ENCODE data around the gene TUBA4A.

The TUBA4A gene

DNA sequence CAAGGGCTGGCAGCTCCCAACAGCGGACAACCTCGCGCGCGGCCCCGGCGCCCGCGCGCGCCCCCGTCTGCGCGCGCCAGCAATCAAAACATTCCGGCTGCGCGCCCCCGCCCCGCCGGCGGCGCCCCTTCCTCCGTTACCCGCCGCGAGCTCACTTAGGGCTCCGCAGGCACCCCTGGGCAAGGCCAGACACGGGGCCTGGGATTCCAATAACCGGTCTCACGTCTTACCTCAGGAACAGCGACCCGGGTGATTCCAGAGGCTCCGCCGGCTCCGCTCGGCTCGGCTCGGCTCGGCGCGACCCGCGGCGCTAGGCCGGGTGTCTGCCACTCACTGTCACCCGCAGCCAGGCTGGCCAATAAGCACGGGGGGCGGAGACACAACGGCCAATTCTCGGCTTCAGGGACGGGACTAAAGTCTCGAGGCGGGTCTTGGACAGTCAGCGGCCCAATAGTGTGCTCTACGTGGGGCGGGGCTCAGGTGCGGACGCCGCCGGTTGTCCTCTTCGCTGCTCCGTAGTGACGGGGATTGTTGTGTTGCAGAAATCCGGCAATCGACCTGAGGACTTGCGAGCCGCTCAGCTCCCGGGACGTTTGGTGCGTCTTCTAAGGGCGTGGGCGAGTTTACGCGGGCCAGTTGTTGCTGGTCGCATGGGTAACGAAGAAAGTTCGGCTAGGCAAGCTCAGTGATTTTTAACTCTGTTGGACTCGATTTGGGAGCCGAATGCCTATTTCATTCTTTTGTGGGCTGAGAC, 24.2 kb downstream of the TUBA4A start, which contains the start of the genes ANKZF1 and ATG9A:
Gene ANKZF1 (plus strand): TSS at position 502 of the 754 bp plus-strand sequence. CDS start 452 bp downstream, outside the sequence.
Gene ATG9A (minus strand): TSS at position 332 of the 754 bp plus-strand sequence. CDS start 1,612 bp downstream, outside the sequence.
- Histone ChIP-seq H3K36me3 (ENCODE audit: control insufficient read depth, insufficient read depth, low read length) (peaks cover 69% of the 10 kb centered on the region), H3K4me3 (ENCODE audit: extremely low read depth, insufficient read depth, low read length, poor library complexity, severe bottlenecking) (peak within 1 kb of the TSS; percentile 86), H3K4me1 (ENCODE audit: control insufficient read depth, insufficient read depth, low read length, poor library complexity, severe bottlenecking) (peaks cover 14% of the 10 kb centered on the region), H3K9me3 (ENCODE audit: control insufficient read depth, low read length) (no peaks in the 10 kb centered on the region), H3K27ac (ENCODE audit: low read depth, low read length, severe bottlenecking) (peak within 1 kb of the TSS; percentile 94)
- WGBS, 2 experiments (ENCODE audit: insufficient coverage in 2 of 2): 0 to 1% methylated on average over 68 to 77 of the region's 80 CpGs

- 2 to 5% methylated on average over 15 to 18 of the region's 19 CpGs for WGBS, 2 experiments (ENCODE audit: insufficient coverage in 2 of 2)
- Histone ChIP-seq H3K36me3 (ENCODE audit: control insufficient read depth, insufficient read depth, low read length) (peaks cover 69% of the 10 kb centered on the region), H3K4me1 (ENCODE audit: control insufficient read depth, insufficient read depth, low read length, poor library complexity, severe bottlenecking) (peaks cover 14% of the 10 kb centered on the region), H3K27ac (ENCODE audit: low read depth, low read length, severe bottlenecking) (peak overlapping the region; percentile 94), H3K9me3 (ENCODE audit: control insufficient read depth, low read length) (no peaks in the 10 kb centered on the region), H3K4me3 (ENCODE audit: extremely low read depth, insufficient read depth, low read length, poor library complexity, severe bottlenecking) (peak overlapping the region; percentile 86)
Measured at GRCh38 chr2:219228911-219229304, 24.8 kb downstream of the TUBA4A start.

- peak overlapping the region; percentile 94 for H3K27ac ChIP-seq (ENCODE audit: low read depth, low read length, severe bottlenecking)
Measured at GRCh38 chr2:219228041-219228910, 25.4 kb downstream of the TUBA4A start.

DNA sequence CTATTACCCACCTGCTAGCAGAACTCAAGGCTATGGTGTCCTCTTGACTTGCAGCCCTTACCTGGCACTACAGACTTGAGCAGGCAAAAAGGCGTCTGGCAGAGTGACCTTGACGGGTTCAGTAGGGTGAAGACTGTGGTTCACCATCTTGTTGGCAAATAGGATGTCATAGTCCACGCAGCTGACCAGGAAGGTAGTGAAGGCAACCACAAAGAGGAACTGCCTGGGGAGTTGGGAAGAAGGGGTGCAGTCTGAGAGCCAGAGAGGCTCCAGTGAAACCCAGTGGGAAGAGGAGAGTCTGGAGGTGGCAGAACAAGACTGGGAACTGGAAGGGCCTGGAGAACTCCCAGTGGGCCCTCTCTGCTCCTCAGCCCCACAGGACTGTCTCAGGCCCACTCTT, 28.4 kb downstream of the TUBA4A start:
- Histone ChIP-seq H3K36me3 (ENCODE audit: control insufficient read depth, insufficient read depth, low read length) (peaks cover 75% of the 10 kb centered on the region), H3K9me3 (ENCODE audit: control insufficient read depth, low read length) (no peaks in the 10 kb centered on the region), H3K4me3 (ENCODE audit: extremely low read depth, insufficient read depth, low read length, poor library complexity, severe bottlenecking) (no peak overlapping the region), H3K27ac (ENCODE audit: low read depth, low read length, severe bottlenecking) (no peak overlapping the region), H3K4me1 (ENCODE audit: control insufficient read depth, insufficient read depth, low read length, poor library complexity, severe bottlenecking) (peaks cover 14% of the 10 kb centered on the region)
- 93 to 95% methylated on average over 3 of the region's 3 CpGs for WGBS, 2 experiments (ENCODE audit: insufficient coverage in 2 of 2)

More at GRCh38 chr2:219228041-219228910, 25.4 kb downstream of the TUBA4A start:
- Histone ChIP-seq H3K9me3 (ENCODE audit: control insufficient read depth, low read length) (no peaks in the 10 kb centered on the region), H3K36me3 (ENCODE audit: control insufficient read depth, insufficient read depth, low read length) (peaks cover 69% of the 10 kb centered on the region), H3K4me3 (ENCODE audit: extremely low read depth, insufficient read depth, low read length, poor library complexity, severe bottlenecking) (peak overlapping the region; percentile 86), H3K4me1 (ENCODE audit: control insufficient read depth, insufficient read depth, low read length, poor library complexity, severe bottlenecking) (peaks cover 14% of the 10 kb centered on the region)
- WGBS, 2 experiments (ENCODE audit: insufficient coverage in 2 of 2): 79 to 89% methylated on average over 3 to 5 of the region's 7 CpGs

DNA sequence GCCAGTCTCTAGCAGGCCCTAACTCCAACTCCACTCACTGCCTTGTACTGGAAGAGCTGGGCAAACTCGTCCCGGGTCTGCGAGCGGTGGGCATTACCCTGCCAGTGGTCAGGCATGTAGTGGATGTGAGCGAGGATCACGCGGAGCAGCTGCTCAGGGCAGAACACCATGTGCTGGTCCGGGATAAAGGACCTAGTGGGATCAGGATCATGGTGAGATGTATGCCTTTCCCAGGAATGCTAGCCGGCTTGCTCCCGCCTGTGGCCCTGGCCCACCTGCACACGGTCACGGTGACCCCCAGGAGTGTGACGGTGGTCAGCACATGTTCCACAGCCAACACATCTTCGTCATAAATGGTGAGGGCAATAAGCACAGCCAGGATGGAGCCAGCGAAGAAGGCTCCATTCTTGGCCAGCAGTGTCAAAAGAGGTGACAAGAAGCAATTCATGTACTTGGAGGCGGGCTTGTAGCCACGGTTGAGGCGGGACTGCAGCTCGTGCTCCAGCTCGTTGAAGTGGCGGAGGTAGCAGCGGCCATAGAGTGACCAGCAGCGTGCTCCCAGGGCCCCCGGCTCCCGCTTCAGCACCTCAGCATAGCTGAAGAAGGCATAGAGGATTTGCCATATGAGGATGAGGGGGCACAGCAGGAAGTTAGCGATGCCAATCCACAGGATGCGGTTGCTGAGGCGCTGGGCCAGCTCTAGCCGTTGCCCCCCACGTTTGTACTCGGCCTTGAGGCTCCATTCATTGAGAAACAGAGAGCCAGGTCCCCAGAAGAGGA, 29.7 kb downstream of the TUBA4A start:
- Histone ChIP-seq H3K9me3 (ENCODE audit: control insufficient read depth, low read length) (no peaks in the 10 kb centered on the region), H3K4me3 (ENCODE audit: extremely low read depth, insufficient read depth, low read length, poor library complexity, severe bottlenecking) (no peak overlapping the region), H3K36me3 (ENCODE audit: control insufficient read depth, insufficient read depth, low read length) (peaks cover 82% of the 10 kb centered on the region), H3K27ac (ENCODE audit: low read depth, low read length, severe bottlenecking) (no peak overlapping the region), H3K4me1 (ENCODE audit: control insufficient read depth, insufficient read depth, low read length, poor library complexity, severe bottlenecking) (peaks cover 16% of the 10 kb centered on the region)
- 95 to 97% methylated on average over 24 to 30 of the region's 31 CpGs for WGBS, 2 experiments (ENCODE audit: insufficient coverage in 2 of 2)

- no peak overlapping the region for H3K27ac ChIP-seq (ENCODE audit: low read depth, low read length, severe bottlenecking)
- 95 to 97% methylated on average over 13 to 15 of the region's 16 CpGs for WGBS, 2 experiments (ENCODE audit: insufficient coverage in 2 of 2)
- H3K4me3 ChIP-seq (ENCODE audit: extremely low read depth, insufficient read depth, low read length, poor library complexity, severe bottlenecking): no peak overlapping the region
- no peaks in the 10 kb centered on the region for H3K9me3 ChIP-seq (ENCODE audit: control insufficient read depth, low read length)
- H3K36me3 ChIP-seq (ENCODE audit: control insufficient read depth, insufficient read depth, low read length): peaks cover 71% of the 10 kb centered on the region
- H3K4me1 ChIP-seq (ENCODE audit: control insufficient read depth, insufficient read depth, low read length, poor library complexity, severe bottlenecking): peaks cover 7% of the 10 kb centered on the region
Measured at GRCh38 chr2:219221957-219222518, 31.7 kb downstream of the TUBA4A start.

GRCh38 chr2:219220652-219221402, 32.9 kb downstream of the TUBA4A start:
- no peak overlapping the region for H3K27ac ChIP-seq (ENCODE audit: low read depth, low read length, severe bottlenecking)
- H3K4me1 ChIP-seq (ENCODE audit: control insufficient read depth, insufficient read depth, low read length, poor library complexity, severe bottlenecking): peaks cover 7% of the 10 kb centered on the region
- WGBS, 2 experiments (ENCODE audit: insufficient coverage in 2 of 2): 96 to 100% methylated on average over 5 to 13 of the region's 19 CpGs
- H3K9me3 ChIP-seq (ENCODE audit: control insufficient read depth, low read length): no peaks in the 10 kb centered on the region
- H3K4me3 ChIP-seq (ENCODE audit: extremely low read depth, insufficient read depth, low read length, poor library complexity, severe bottlenecking): no peak overlapping the region
- H3K36me3 ChIP-seq (ENCODE audit: control insufficient read depth, insufficient read depth, low read length): peaks cover 60% of the 10 kb centered on the region

DNA sequence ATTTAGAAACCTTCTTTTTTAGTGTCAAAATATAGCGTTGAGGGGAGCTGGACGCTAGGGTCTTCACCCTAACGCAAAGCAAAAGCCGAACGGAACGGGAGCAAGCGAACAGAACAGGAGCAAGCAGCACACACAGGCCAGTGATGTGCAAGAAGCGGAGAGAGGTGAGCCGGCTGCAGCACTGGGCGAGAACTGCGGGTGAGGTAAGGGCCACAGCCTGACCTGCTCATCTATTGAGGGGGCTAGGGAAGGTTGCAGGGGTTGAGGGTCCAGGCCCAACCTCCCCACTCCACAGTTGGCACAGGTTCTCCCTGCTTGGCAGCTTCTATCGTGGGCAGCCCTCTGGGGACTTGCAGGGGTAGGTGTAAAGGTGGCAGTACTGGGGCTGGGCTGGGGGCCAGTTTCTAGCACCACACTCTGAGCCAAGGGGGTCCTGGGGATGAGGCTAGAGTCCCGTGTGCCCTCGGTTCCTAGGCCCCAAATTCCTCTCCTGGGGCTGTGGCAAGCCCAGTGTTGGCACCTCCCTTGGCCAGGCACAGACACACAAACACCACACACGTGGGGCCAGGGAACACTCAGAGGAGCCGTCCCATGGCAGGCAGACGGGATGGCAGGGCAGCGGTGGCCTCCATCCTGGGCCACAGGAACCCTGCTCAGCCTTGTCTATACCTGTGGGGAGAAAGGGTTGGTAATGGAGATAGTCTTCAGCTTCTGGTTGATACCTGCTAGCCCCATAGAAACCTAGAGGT, 33.8 kb downstream of the TUBA4A start:
- Histone ChIP-seq H3K36me3 (ENCODE audit: control insufficient read depth, insufficient read depth, low read length) (peaks cover 58% of the 10 kb centered on the region), H3K27ac (ENCODE audit: low read depth, low read length, severe bottlenecking) (no peak overlapping the region), H3K9me3 (ENCODE audit: control insufficient read depth, low read length) (no peaks in the 10 kb centered on the region), H3K4me3 (ENCODE audit: extremely low read depth, insufficient read depth, low read length, poor library complexity, severe bottlenecking) (no peak overlapping the region), H3K4me1 (ENCODE audit: control insufficient read depth, insufficient read depth, low read length, poor library complexity, severe bottlenecking) (peaks cover 7% of the 10 kb centered on the region)
- 94 to 98% methylated on average over 14 to 15 of the region's 18 CpGs for WGBS, 2 experiments (ENCODE audit: insufficient coverage in 2 of 2)
